Muscle layer of duodenum (tissue), 2 donors: Measurements from ENCODE around the gene TNFSF8.

ENCODE experiments used
- H3K27ac ChIP-seq: one replicate; pipeline ENCODE4 v1.7.0; 2013; ENCODE audit warnings: mild to moderate bottlenecking, low read length
- H3K27me3 ChIP-seq: one replicate; pipeline ENCODE4 v1.7.0; 2013; ENCODE audit warnings: low read depth, mild to moderate bottlenecking, control low read depth, low read length
- H3K36me3 ChIP-seq, 2 donors: one replicate each; pipeline ENCODE4 v1.7.0; 2013; ENCODE audit warnings: low read length in 2 of 2, control low read depth in 1 of 2, mild to moderate bottlenecking in 1 of 2; ENCODE audit not compliant: insufficient read depth in 2 of 2, control insufficient read depth in 1 of 2
- H3K4me1 ChIP-seq, 2 donors: one replicate each; pipeline ENCODE4 v1.7.0; 2013; ENCODE audit warnings: low read length in 2 of 2, mild to moderate bottlenecking in 2 of 2, control low read depth in 1 of 2, moderate library complexity in 1 of 2; ENCODE audit not compliant: insufficient read depth in 2 of 2, control insufficient read depth in 1 of 2
- H3K4me3 ChIP-seq, 2 donors: one replicate each; pipeline ENCODE4 v1.7.0; 2013; ENCODE audit warnings: low read length in 2 of 2, low read depth in 1 of 2, mild to moderate bottlenecking in 1 of 2
- H3K9me3 ChIP-seq, 2 donors: one replicate each; pipeline ENCODE4 v1.7.0; 2013; ENCODE audit warnings: low read length in 2 of 2, control low read depth in 1 of 2, mild to moderate bottlenecking in 1 of 2; ENCODE audit not compliant: control insufficient read depth in 1 of 2
- donor health status: healthy.

TNFSF8 gene

GRCh38 chr9:114893221-114894010, 37.0 kb downstream of the TNFSF8 start:
- H3K27ac ChIP-seq = no peak overlapping the region
- no peak overlapping the region for H3K4me3 ChIP-seq
- H3K9me3 ChIP-seq = no peaks in the 10 kb centered on the region
- H3K36me3 ChIP-seq = no peaks in the 10 kb centered on the region
- H3K27me3 ChIP-seq = no peaks in the 10 kb centered on the region
- H3K4me1 ChIP-seq = peaks cover 0 to 13% of the 10 kb centered on the region in 2 donors

GRCh38 chr9:114889802-114890224, 40.6 kb downstream of the TNFSF8 start:
- Histone ChIP-seq H3K27ac (no peak overlapping the region), H3K27me3 (no peaks in the 10 kb centered on the region), H3K4me3 (no peak overlapping the region), H3K9me3 (no peaks in the 10 kb centered on the region), H3K36me3 (no peaks in the 10 kb centered on the region), H3K4me1 (peaks cover 0 to 8% of the 10 kb centered on the region in 2 donors)

GRCh38 chr9:114888607-114889006, 41.8 kb downstream of the TNFSF8 start:
- no peaks in the 10 kb centered on the region for H3K4me1 ChIP-seq
- no peak overlapping the region for H3K27ac ChIP-seq
- H3K9me3 ChIP-seq = peaks cover 0 to 2% of the 10 kb centered on the region in 2 donors
- no peaks in the 10 kb centered on the region for H3K36me3 ChIP-seq
- H3K4me3 ChIP-seq = no peak overlapping the region
- no peaks in the 10 kb centered on the region for H3K27me3 ChIP-seq

DNA sequence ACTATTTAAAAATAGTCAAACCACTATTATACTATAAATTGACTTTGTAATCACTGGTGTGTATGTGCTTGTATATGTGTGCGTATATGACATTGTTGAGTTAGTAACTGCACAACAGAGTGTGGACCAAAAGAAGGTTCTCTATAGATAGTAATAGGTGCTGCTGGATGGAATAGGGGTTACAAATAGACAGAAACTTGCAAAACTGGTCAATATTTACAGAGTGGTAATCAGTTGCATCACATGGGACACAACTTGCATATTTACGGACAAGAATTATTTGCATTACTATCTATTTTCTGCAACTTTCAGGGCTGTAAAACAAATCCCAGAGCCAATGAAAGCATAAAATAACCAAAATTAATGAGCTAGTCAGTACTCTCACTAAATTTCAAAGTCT, 42.4 kb downstream of the TNFSF8 start:
- Histone ChIP-seq H3K9me3 (peaks cover 0 to 2% of the 10 kb centered on the region in 2 donors), H3K4me1 (no peaks in the 10 kb centered on the region), H3K27me3 (no peaks in the 10 kb centered on the region), H3K36me3 (no peaks in the 10 kb centered on the region), H3K27ac (no peak overlapping the region), H3K4me3 (no peak overlapping the region)

DNA sequence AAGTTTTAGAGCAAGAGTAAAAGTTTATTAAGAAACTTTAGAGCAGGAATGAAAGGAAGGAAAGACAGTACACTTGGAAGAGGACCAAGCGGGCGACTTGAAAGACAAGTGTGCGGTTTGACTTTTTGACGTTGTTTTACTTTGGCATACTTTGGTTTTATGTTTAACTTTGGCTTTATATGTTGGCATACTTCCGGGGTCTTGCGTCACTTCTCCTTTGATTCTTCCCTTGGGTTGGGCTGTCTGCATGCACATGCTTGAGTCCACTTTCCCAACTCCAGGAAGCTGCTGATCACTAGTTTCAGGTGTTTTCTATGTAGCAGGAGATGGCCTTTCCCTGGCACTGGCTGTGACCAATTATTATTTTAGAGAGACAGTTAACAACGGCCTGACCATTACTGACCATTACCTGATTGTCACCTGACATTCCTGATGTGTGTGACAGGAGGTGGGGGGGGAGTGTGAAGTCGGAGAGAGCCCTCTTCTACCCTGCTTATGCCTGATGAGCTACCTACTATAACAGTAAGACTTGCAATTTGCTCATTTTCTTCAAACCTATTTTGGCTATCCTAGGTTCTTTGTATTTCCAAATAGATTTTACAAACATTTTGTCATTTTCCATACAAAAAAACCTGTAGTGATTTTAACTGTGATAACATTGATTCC, 45.5 kb downstream of the TNFSF8 start:
- H3K27ac ChIP-seq = no peak overlapping the region
- no peaks in the 10 kb centered on the region for H3K27me3 ChIP-seq
- no peak overlapping the region for H3K4me3 ChIP-seq

GRCh38 chr9:114883709-114884108, 46.7 kb downstream of the TNFSF8 start:
- no peak overlapping the region for H3K4me3 ChIP-seq
- H3K27me3 ChIP-seq = no peaks in the 10 kb centered on the region
- H3K9me3 ChIP-seq = peaks cover 0 to 2% of the 10 kb centered on the region in 2 donors
- no peaks in the 10 kb centered on the region for H3K4me1 ChIP-seq
- H3K27ac ChIP-seq = no peak overlapping the region
- no peaks in the 10 kb centered on the region for H3K36me3 ChIP-seq

More for the DNA sequence above, 45.5 kb downstream of the TNFSF8 start:
- Histone ChIP-seq H3K4me1 (no peaks in the 10 kb centered on the region), H3K9me3 (peaks cover 0 to 2% of the 10 kb centered on the region in 2 donors), H3K36me3 (no peaks in the 10 kb centered on the region)

DNA sequence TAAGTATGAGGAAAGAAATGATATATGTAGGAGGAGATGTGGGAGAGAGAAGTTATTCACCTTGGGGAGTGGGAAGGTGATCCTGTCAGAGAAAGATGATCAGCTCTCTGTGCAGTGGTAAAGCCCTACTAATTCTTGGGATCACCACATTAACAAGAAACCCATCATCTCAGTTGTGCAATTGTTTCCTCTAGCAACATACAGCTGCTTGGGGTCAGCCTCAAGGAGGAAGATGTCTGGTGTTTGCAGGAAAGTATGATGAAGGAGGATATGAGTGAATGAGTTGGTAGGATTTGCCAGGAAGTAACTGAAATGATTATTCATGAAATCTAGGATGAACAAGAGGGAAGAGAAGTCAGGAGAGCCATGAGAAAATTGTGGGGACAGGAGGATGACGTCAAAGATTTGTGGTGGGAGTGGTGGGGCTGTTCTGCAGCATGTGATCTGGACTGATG, 50.1 kb downstream of the TNFSF8 start:
- Histone ChIP-seq H3K9me3 (peaks cover 0 to 2% of the 10 kb centered on the region in 2 donors), H3K27me3 (no peaks in the 10 kb centered on the region), H3K27ac (no peak overlapping the region), H3K4me1 (no peaks in the 10 kb centered on the region), H3K36me3 (no peaks in the 10 kb centered on the region), H3K4me3 (no peak overlapping the region)

DNA sequence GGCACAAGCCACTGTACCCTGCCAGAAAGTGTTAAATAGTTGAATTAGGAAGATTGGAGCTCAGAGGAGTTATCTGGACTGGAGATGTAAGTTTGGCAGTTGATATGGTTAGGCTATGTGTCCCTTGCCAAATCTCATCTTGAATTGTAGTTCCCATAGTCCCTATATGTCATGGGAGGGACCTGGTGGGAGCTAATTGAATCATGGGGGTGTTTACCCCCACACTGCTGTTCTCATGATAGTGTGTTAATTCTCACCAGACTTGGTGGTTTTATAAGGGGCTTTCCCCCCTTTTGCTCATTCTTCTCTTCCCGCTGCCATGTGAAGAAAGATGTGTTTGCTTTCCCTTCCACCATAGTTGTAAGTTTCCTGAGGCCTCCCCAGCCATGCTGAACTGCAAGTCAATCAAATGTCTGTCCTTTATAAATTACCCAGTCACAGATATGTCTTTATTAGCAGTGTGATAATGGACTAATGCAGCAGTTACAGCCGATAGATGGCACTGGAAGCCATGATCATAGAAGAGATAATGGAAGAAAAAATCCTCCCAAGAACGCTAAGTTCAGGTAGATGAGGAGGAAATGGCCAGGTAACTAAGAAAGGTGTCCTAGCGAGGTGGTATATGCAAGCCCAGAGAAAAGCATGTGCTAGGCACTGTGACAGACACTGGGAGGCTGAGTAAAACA, 51.4 kb downstream of the TNFSF8 start:
- Histone ChIP-seq H3K9me3 (peaks cover 0 to 5% of the 10 kb centered on the region in 2 donors), H3K4me1 (no peaks in the 10 kb centered on the region), H3K36me3 (no peaks in the 10 kb centered on the region), H3K27ac (no peak overlapping the region), H3K4me3 (no peak overlapping the region), H3K27me3 (no peaks in the 10 kb centered on the region)

DNA sequence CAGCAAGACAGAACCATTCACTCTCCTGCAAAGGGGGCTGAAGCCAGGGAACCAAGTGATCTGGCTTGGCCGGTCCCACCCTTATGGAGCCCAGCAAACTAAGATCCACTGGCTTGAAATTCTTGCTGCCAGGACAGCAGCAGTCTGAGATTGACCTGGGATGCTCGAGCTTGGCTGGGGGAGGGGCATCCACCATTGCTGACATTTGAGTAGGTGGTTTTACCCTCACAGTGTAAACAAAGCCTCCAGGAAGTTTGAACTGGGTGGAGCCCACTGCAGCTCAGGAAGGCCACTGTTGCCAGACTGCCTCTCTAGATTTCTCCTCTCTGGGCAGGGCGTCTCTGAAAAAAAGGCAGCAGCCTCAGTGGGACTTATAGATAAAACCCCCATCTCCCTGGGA, 60.5 kb downstream of the TNFSF8 start:
- no peaks in the 10 kb centered on the region for H3K27me3 ChIP-seq
- H3K27ac ChIP-seq = no peak overlapping the region
- H3K4me3 ChIP-seq = no peak overlapping the region
- no peaks in the 10 kb centered on the region for H3K36me3 ChIP-seq
- H3K9me3 ChIP-seq = peaks cover 0 to 2% of the 10 kb centered on the region in 2 donors
- H3K4me1 ChIP-seq = no peaks in the 10 kb centered on the region

- no peak overlapping the region for H3K4me3 ChIP-seq
- no peaks in the 10 kb centered on the region for H3K4me1 ChIP-seq
- no peaks in the 10 kb centered on the region for H3K9me3 ChIP-seq
- H3K27me3 ChIP-seq = no peaks in the 10 kb centered on the region
- no peak overlapping the region for H3K27ac ChIP-seq
- no peaks in the 10 kb centered on the region for H3K36me3 ChIP-seq
These were observed 61.0 kb downstream of the TNFSF8 start for GRCh38 chr9:114869378-114869777.

- H3K4me3 ChIP-seq = no peak overlapping the region
These were observed 63.1 kb downstream of the TNFSF8 start for GRCh38 chr9:114867327-114867726.

More at GRCh38 chr9:114867327-114867726, 63.1 kb downstream of the TNFSF8 start:
- no peaks in the 10 kb centered on the region for H3K9me3 ChIP-seq
- H3K4me1 ChIP-seq = no peaks in the 10 kb centered on the region
- no peak overlapping the region for H3K27ac ChIP-seq
- no peaks in the 10 kb centered on the region for H3K36me3 ChIP-seq
- no peaks in the 10 kb centered on the region for H3K27me3 ChIP-seq
